Sigmoid colon (tissue), 7 donors: Measurements from ENCODE around the gene DCLRE1C. TPM values are rescaled to one million over a fixed set of nuclear protein-coding genes. Genes with fewer than 3 reads are reported as not detected.

ENCODE experiments used
- DNase-seq: peaks from one replicate; pipeline ENCODE4 v3.0.0-alpha.2; 2019
- H3K27ac ChIP-seq, 4 donors: fragments of 200-600 bp; sonication (generic); one replicate each; pipeline ENCODE4 v1.5.1; 2016 to 2019; ENCODE audit warnings: mild to moderate bottlenecking in 1 of 4
- H3K27me3 ChIP-seq, 3 donors: fragments of 200-600 bp; sonication (generic); one replicate each; pipeline ENCODE4 v1.5.1; 2019; ENCODE audit warnings: mild to moderate bottlenecking in 1 of 3
- H3K36me3 ChIP-seq, 4 donors: fragments of 200-600 bp; sonication (generic); one replicate each; pipeline ENCODE4 v1.5.1; 2016 to 2019
- H3K4me1 ChIP-seq, 4 donors: fragments of 200-600 bp; sonication (generic); one replicate each; pipeline ENCODE4 v1.5.1; 2017 to 2019
- H3K4me3 ChIP-seq, 4 donors: fragments of 200-600 bp; sonication (generic); one replicate each; pipeline ENCODE4 v1.5.1; 2017 to 2019; ENCODE audit warnings: mild to moderate bottlenecking in 2 of 4, moderate library complexity in 1 of 4
- H3K9me3 ChIP-seq, 4 donors: fragments of 200-600 bp in 3 of 4; sonication (generic) in 3 of 4; one replicate each; pipeline versions ENCODE4 v1.5.1 to v1.6.1; 2013 to 2019
- CTCF ChIP-seq, 4 experiments: fragments of 450-650 bp in 3 of 4; fragments of 200-600 bp in 1 of 4; IDR thresholded peaks; one replicate each; pipeline ENCODE4 v1.5.1; 2016 to 2019; ENCODE audit warnings: antibody characterized with exemption in 4 of 4, mild to moderate bottlenecking in 3 of 4, moderate library complexity in 2 of 4
- EP300 ChIP-seq, 4 donors: sonication (generic); formaldehyde crosslinking; IDR thresholded peaks; one replicate each; pipeline ENCODE4 v1.6.1; 2017; ENCODE audit warnings: antibody characterized with exemption in 4 of 4
- POLR2A ChIP-seq, 2 donors: fragments of 450-650 bp; IDR thresholded peaks; one replicate each; pipeline ENCODE4 v1.6.1; 2016; ENCODE audit warnings: antibody characterized with exemption in 2 of 2, mild to moderate bottlenecking in 2 of 2, moderate library complexity in 2 of 2
- POLR2AphosphoS5 ChIP-seq, 4 donors: sonication (generic); formaldehyde crosslinking; IDR thresholded peaks; one replicate each; pipeline ENCODE4 v1.6.1; 2017; ENCODE audit warnings: antibody characterized with exemption in 4 of 4
- WGBS, 2 donors: extraction: QIAGEN DNeasy Blood & Tissue Kit; methylation state at CpG; one replicate each; pipeline ENCODE4 v1.1.7; 2013; 5-methylcytosine and 5-hydroxymethylcytosine counted together
- intact Hi-C: fragments of 100-400 bp; cut with DNase I; formaldehyde crosslinking; loops from one replicate; pipeline ENCODE4 v1.15.1; 2023
- polyA plus RNA-seq, 3 donors: library from polyadenylated mRNA; stranded (reverse); fragments of 200-250 nt; gene quantifications; one replicate each; pipeline ENCODE4 v1.2.3, GENCODE V29; 2013
- total RNA-seq, 4 donors: library from RNA; depleted of rRNA; stranded (reverse); fragments of >200 nt; gene quantifications; one replicate each; pipeline ENCODE4 v1.1.0, GENCODE V29; 2016
- donor health status: healthy with polysubstance abuse.
- donor health status: Bipolar disorder and iron deficiency.
- donor health status: healthy.

Gene DCLRE1C
- total and polyA plus RNA-seq, 7 donors = 5.4 to 17.5 (median 9.9) TPM

- TF ChIP-seq POLR2AphosphoS5 (IDR thresholded peaks at IDR 0.05) (peak; percentile 35 to 80 (median 59)), EP300 (IDR thresholded peaks at IDR 0.05) (no peak), CTCF (IDR thresholded peaks at IDR 0.05) (no peak), POLR2A (IDR thresholded peaks at IDR 0.05) (peak in 1 of 2 donors; percentile 39)
- peaks cover 0 to 15% (median 8%) of the 10 kb centered on the region in 4 donors for H3K4me1 ChIP-seq
- no peaks in the 10 kb centered on the region for H3K27me3 ChIP-seq
- peak within 1 kb of the TSS; percentile 62 to 71 (median 70) for H3K4me3 ChIP-seq
- peak within 1 kb of the TSS; percentile 90 to 97 (median 95) for H3K27ac ChIP-seq
- DNase-seq = peak; percentile 97
- intact Hi-C loops = loop anchor here (1.0 to 10.0 kb wide), 4 partner anchors 122 to 355 kb away; partner anchors contain the start of genes CDNF, HSPA14, MSANTD7 and NMT2
- 0% methylated on average over 60 of the region's 60 CpGs for WGBS, 2 donors
- H3K36me3 ChIP-seq = no peaks in the 10 kb centered on the region
- no peaks in the 10 kb centered on the region for H3K9me3 ChIP-seq
Measured at GRCh38 chr10:14959221-14960057, 5.5 kb upstream of the DCLRE1C start, which contains the start of gene MEIG1. TSS of gene MEIG1 (plus strand) at chr10:14959388. CDS start at chr10:14966469, 7,081 bp downstream.

- Histone ChIP-seq H3K27ac (peak overlapping the region; percentile 90 to 97 (median 95)), H3K9me3 (no peaks in the 10 kb centered on the region), H3K4me1 (peaks cover 0 to 18% (median 9%) of the 10 kb centered on the region in 4 donors), H3K4me3 (peak overlapping the region; percentile 62 to 71 (median 70)), H3K36me3 (no peaks in the 10 kb centered on the region), H3K27me3 (no peaks in the 10 kb centered on the region)
- 46 to 58% methylated on average over 12 of the region's 12 CpGs for WGBS, 2 donors
- intact Hi-C loops = loop anchor here (2.0 to 10.0 kb wide), 3 partner anchors 122 to 354 kb away; partner anchors contain the start of genes CDNF, HSPA14, MSANTD7 and RPP38
- TF ChIP-seq EP300 (IDR thresholded peaks at IDR 0.05) = no peak
- no peak for TF ChIP-seq POLR2AphosphoS5 (IDR thresholded peaks at IDR 0.05)
- TF ChIP-seq POLR2A (IDR thresholded peaks at IDR 0.05) = no peak
- TF ChIP-seq CTCF (IDR thresholded peaks at IDR 0.05) = no peak
- DNase-seq = no peak
Measured at GRCh38 chr10:14958872-14959220, 5.0 kb upstream of the DCLRE1C start.

GRCh38 chr10:14954934-14955333 lies 1.0 kb upstream of the DCLRE1C start:
- H3K36me3 ChIP-seq = no peaks in the 10 kb centered on the region
- TF ChIP-seq CTCF (IDR thresholded peaks at IDR 0.05) = no peak
- no peak for TF ChIP-seq POLR2A (IDR thresholded peaks at IDR 0.05)
- no peak for TF ChIP-seq EP300 (IDR thresholded peaks at IDR 0.05)
- intact Hi-C loops = loop anchor here (1.0 to 10.0 kb wide), 3 partner anchors 77 to 350 kb away; partner anchors contain the start of genes CDNF, HSPA14, MSANTD7 and SUV39H2
- no peaks in the 10 kb centered on the region for H3K27me3 ChIP-seq
- H3K9me3 ChIP-seq = no peaks in the 10 kb centered on the region
- WGBS, 2 donors = 93 to 96% methylated on average over 19 of the region's 19 CpGs
- H3K27ac ChIP-seq = peak overlapping the region; percentile 84 to 91 (median 88)
- no peak for DNase-seq
- H3K4me3 ChIP-seq = no peak overlapping the region
- peaks cover 0 to 25% (median 19%) of the 10 kb centered on the region in 4 donors for H3K4me1 ChIP-seq

- peaks cover 0 to 25% (median 19%) of the 10 kb centered on the region in 4 donors for H3K4me1 ChIP-seq
- TF ChIP-seq CTCF (IDR thresholded peaks at IDR 0.05) (no peak), POLR2AphosphoS5 (IDR thresholded peaks at IDR 0.05) (no peak), EP300 (IDR thresholded peaks at IDR 0.05) (no peak)
- H3K27me3 ChIP-seq = no peaks in the 10 kb centered on the region
- no peaks in the 10 kb centered on the region for H3K9me3 ChIP-seq
- H3K4me3 ChIP-seq = peak overlapping the region; percentile 56 to 79 (median 64)
- H3K36me3 ChIP-seq = peaks cover 0 to under 1% (median 0%) of the 10 kb centered on the region in 4 donors
- intact Hi-C loops = loop anchor here (10.0 kb wide), 1 partner anchor 349 kb away; no protein-coding TSS in a partner anchor
- H3K27ac ChIP-seq = peak overlapping the region; percentile 84 to 91 (median 88)
- 1 to 15% methylated on average over 32 of the region's 32 CpGs for WGBS, 2 donors
- DNase-seq = peak; percentile 77
Measured at GRCh38 chr10:14953424-14954000, 384 bp downstream of the DCLRE1C start.
